Endothelial cell of umbilical vein (primary cell): ENCODE measurements around the gene PRSS33.

ENCODE experiments used
- EZH2 ChIP-seq: IDR thresholded peaks from 2 replicates; pipeline ENCODE4 v1.6.1; 2012; ENCODE audit warnings: borderline replicate concordance, low read depth, mild to moderate bottlenecking, moderate library complexity, low read length, inconsistent platforms; ENCODE audit not compliant: severe bottlenecking
- JUN ChIP-seq: IDR thresholded peaks from 2 replicates; pipeline ENCODE4 v1.6.1; 2011; ENCODE audit warnings: borderline replicate concordance, low read depth; ENCODE audit not compliant: insufficient read length, insufficient read depth
- MAX ChIP-seq: IDR thresholded peaks from 2 replicates; pipeline ENCODE4 v1.6.1; 2011; ENCODE audit not compliant: insufficient read depth, insufficient read length
- POLR2A ChIP-seq: IDR thresholded peaks from 2 replicates; pipeline ENCODE4 v1.6.1; 2012; ENCODE audit warnings: low read depth, mild to moderate bottlenecking, control low read depth, low read length
- POLR2AphosphoS5 ChIP-seq: IDR thresholded peaks from 2 replicates; pipeline ENCODE4 v1.6.1; 2012; ENCODE audit warnings: low read depth, mild to moderate bottlenecking, control low read depth, low read length, moderate library complexity; ENCODE audit not compliant: insufficient read depth
- TF ChIP-seq, protein P1 (sequence below), 2 donors: IDR thresholded peaks; 1 replicate in 1 of 2; 2 replicates in 1 of 2; pipeline ENCODE4 v1.5.1; 2011; ENCODE audit warnings: low read length in 2 of 2, mild to moderate bottlenecking in 2 of 2, moderate library complexity in 2 of 2, control low read depth in 1 of 2, inconsistent platforms in 1 of 2, low read depth in 1 of 2; ENCODE audit not compliant: insufficient read depth in 1 of 2; ENCODE audit errors: extremely low read depth in 1 of 2

DNA sequence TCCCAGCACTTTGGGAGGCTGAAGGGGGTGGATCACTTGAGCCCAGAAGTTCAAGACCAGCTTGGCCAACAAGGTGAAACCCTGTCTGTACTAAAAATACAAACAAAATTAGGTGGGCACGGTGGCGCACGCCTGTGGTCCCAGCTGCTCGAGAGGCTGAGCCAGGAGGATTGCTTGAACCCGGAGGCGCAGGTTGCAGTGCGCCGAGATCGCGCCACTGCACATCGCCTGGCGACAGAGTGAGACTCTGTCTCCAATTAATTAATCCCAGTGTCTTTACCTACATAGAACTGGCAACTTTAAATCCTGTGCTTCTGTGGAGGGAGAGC lies 8.8 kb downstream of the PRSS33 start:
- TF ChIP-seq, protein P1, sequence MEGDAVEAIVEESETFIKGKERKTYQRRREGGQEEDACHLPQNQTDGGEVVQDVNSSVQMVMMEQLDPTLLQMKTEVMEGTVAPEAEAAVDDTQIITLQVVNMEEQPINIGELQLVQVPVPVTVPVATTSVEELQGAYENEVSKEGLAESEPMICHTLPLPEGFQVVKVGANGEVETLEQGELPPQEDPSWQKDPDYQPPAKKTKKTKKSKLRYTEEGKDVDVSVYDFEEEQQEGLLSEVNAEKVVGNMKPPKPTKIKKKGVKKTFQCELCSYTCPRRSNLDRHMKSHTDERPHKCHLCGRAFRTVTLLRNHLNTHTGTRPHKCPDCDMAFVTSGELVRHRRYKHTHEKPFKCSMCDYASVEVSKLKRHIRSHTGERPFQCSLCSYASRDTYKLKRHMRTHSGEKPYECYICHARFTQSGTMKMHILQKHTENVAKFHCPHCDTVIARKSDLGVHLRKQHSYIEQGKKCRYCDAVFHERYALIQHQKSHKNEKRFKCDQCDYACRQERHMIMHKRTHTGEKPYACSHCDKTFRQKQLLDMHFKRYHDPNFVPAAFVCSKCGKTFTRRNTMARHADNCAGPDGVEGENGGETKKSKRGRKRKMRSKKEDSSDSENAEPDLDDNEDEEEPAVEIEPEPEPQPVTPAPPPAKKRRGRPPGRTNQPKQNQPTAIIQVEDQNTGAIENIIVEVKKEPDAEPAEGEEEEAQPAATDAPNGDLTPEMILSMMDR (IDR thresholded peaks at IDR 0.05; ENCODE audit: extremely low read depth in 1 of 2, insufficient read depth in 1 of 2, low read depth in 1 of 2, low read length in 2 of 2) = no peak
- TF ChIP-seq POLR2AphosphoS5 = no peak
- no peak for TF ChIP-seq EZH2
- TF ChIP-seq POLR2A = no peak
- no peak for TF ChIP-seq MAX
- TF ChIP-seq JUN = no peak
